Temporal lobe (tissue), 1 donor: Measurements from ENCODE around the gene KANSL1L. TPM values are rescaled to one million over a fixed set of nuclear protein-coding genes. Genes with fewer than 3 reads are reported as not detected.

Source experiments
- total RNA-seq: library from RNA; depleted of rRNA; stranded (reverse); fragments of >200 nt; gene quantifications from one replicate; pipeline ENCODE4 v1.2.3, GENCODE V29; 2014

The KANSL1L gene
- total RNA-seq, 1 donor from 2014 or later = 63.4 TPM

Other genes starting within 250 kb of the KANSL1L start
- 53.8 TPM for gene RPE, start 168.8 kb downstream of the KANSL1L start, total RNA-seq
- gene ACADL, start 54.0 kb upstream of the KANSL1L start, total RNA-seq = 4.7 TPM
- gene MYL1, start 143.8 kb upstream of the KANSL1L start, total RNA-seq = not detected